ENCODE results near the gene PFN1. TPM values are rescaled to one million over a fixed set of nuclear protein-coding genes. Genes with fewer than 3 reads are reported as not detected.

The PFN1 gene
- total and polyA plus RNA-seq, 9 of the 15 experiments (the other 6 are each of a cell fraction or from before 2014, with no cell fraction given) = 60.5 to 1,479 (median 456) TPM

GRCh38 chr17:4946312-4946976 is 1.9 kb downstream of the PFN1 start (continued):
- TF ChIP-seq ARID4B (CRISPR knock-in tag; IDR thresholded peaks at IDR 0.05) = no peak
- TF ChIP-seq STAT6 (CRISPR knock-in tag; IDR thresholded peaks at IDR 0.05) = no peak
- no peak for TF ChIP-seq ZNF740 (CRISPR knock-in tag; IDR thresholded peaks at IDR 0.05)
- TF ChIP-seq ZNF740 (tag; IDR thresholded peaks at IDR 0.05) = no peak
- no peak for TF ChIP-seq NELFE (IDR thresholded peaks at IDR 0.05; ENCODE audit: insufficient read depth, insufficient read length)
- TF ChIP-seq CREM (IDR thresholded peaks at IDR 0.05; ENCODE audit: low read depth) = no peak
